HG03521 (cell line): Measurements from ENCODE around the gene HEPACAM2.

Experiments used
- ATAC-seq: cut with Tn5 transposase; IDR thresholded peaks from one replicate; pipeline ENCODE4 v1.9.1; 2021; ENCODE audit warnings: mild to moderate bottlenecking, moderate library complexity; ENCODE audit not compliant: unreplicated experiment

The HEPACAM2 gene

GRCh38 chr7:93203496-93203895 is 22.8 kb downstream of the HEPACAM2 start:
- ATAC-seq, result no peak

GRCh38 chr7:93202594-93203250 is 23.5 kb downstream of the HEPACAM2 start:
- no peak for ATAC-seq

GRCh38 chr7:93198472-93198871 is 27.8 kb downstream of the HEPACAM2 start:
- no peak for ATAC-seq

GRCh38 chr7:93196336-93196735 is 29.9 kb downstream of the HEPACAM2 start:
- no peak for ATAC-seq

GRCh38 chr7:93194386-93194785 is 31.9 kb downstream of the HEPACAM2 start:
- no peak for ATAC-seq

- ATAC-seq, result no peak
Observed at GRCh38 chr7:93188870-93189634, 37.2 kb downstream of the HEPACAM2 start.

- no peak for ATAC-seq
Observed at GRCh38 chr7:93185303-93186027, 40.8 kb downstream of the HEPACAM2 start.

GRCh38 chr7:93179173-93179572 is 47.1 kb downstream of the HEPACAM2 start:
- ATAC-seq, result no peak

- no peak for ATAC-seq
Observed at GRCh38 chr7:93178213-93178612, 48.1 kb downstream of the HEPACAM2 start.

- no peak for ATAC-seq
Observed at GRCh38 chr7:93176992-93177580, 49.2 kb downstream of the HEPACAM2 start.

- no peak for ATAC-seq
Observed at GRCh38 chr7:93175219-93175618, 51.0 kb downstream of the HEPACAM2 start.

GRCh38 chr7:93172683-93173082 is 53.6 kb downstream of the HEPACAM2 start:
- no peak for ATAC-seq

GRCh38 chr7:93171606-93172226 is 54.6 kb downstream of the HEPACAM2 start:
- no peak for ATAC-seq

GRCh38 chr7:93165447-93165846 is 60.8 kb downstream of the HEPACAM2 start:
- peak; percentile 95 for ATAC-seq

GRCh38 chr7:93164766-93165165 is 61.5 kb downstream of the HEPACAM2 start:
- no peak for ATAC-seq

- ATAC-seq, result no peak
Observed at GRCh38 chr7:93161181-93161762, 65.0 kb downstream of the HEPACAM2 start.

- no peak for ATAC-seq
Observed at GRCh38 chr7:93160410-93160809, 65.9 kb downstream of the HEPACAM2 start.

- ATAC-seq, result no peak
Observed at GRCh38 chr7:93159490-93159889, 66.8 kb downstream of the HEPACAM2 start.

- no peak for ATAC-seq
Observed at GRCh38 chr7:93156884-93157283, 69.4 kb downstream of the HEPACAM2 start.

- no peak for ATAC-seq
Observed at GRCh38 chr7:93150200-93150835, 76.0 kb downstream of the HEPACAM2 start.
